ENCODE data around the gene SLC5A6. TPM values are rescaled to one million over a fixed set of nuclear protein-coding genes. Genes with fewer than 3 reads are reported as not detected.

SLC5A6 gene
- total RNA-seq, 1 experiment from 2014 or later, result 15.9 TPM

DNA sequence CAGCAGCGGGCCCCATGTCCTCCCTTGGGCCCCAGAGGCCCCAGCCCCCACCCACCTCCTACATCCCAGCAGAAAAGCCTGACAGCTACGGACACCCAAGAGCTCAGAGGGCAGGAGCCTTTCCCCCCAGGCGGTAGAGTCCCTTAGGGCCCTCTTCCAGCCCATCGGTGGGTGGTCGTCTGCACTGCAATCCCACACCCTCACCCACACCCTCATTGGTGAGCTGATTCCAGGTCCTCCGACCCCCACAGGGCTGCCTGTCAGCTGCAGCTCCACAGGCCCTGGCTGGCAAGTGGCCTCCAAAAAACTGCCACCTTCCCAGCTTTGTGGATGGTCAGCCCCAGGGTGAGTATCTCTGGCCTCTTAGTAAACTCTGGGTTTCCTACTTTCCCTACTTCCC, 52.8 kb downstream of the SLC5A6 start:
- no peak for DNase-seq (ENCODE audit: low read depth)
- in situ Hi-C loops (cut with HindIII; ENCODE audit: low pct_unique_long_range_greater_than_20kb, low sequenced_read_pairs), result no loop called here

DNA sequence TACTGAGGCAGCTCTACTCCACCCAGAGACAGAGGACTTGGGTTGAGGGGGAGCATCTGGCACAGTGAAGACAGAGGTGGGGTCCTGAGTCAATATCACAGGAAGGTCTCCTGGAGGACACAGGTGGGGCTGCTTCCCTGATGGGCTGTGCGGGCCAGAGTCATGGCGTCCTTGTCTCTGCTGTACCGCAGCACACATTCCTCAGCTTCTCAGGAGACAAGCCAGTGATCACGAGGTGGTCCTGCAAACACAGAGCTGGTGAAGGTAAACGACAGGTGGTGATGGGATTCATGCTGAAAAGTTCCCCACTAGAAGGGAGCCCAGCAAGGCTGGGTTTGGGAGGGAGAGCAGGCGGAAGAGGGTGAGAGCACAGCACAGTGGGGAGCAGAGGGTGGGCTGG, 53.6 kb downstream of the SLC5A6 start:
- in situ Hi-C loops (cut with HindIII; ENCODE audit: low pct_unique_long_range_greater_than_20kb, low sequenced_read_pairs), result no loop called here
- no peak for DNase-seq (ENCODE audit: low read depth)

GRCh38 chr2:27155069-27155520, 57.0 kb downstream of the SLC5A6 start:
- in situ Hi-C loops (cut with HindIII; ENCODE audit: low pct_unique_long_range_greater_than_20kb, low sequenced_read_pairs), result no loop called here
- no peak for DNase-seq (ENCODE audit: low read depth)

DNA sequence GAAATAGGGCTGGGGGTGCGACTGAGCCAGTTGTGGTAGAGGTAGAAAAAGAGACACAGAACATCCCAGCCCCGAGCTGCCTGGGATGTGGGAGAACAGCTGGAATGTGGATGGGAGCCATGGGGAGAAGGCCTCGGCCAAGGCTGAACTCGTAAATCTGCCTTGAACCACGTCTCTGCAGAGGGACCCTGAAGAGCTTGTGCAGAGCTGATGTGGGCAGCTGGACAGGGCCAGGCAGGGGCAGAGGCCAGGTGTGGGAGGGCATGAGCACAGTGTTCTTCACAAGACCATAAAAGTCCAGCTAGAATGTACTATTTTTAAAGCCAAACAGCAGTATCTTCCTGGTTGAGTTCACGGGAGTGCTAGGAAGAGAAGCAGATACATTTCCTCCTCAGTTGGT, 57.6 kb downstream of the SLC5A6 start:
- in situ Hi-C loops (cut with HindIII; ENCODE audit: low pct_unique_long_range_greater_than_20kb, low sequenced_read_pairs), result no loop called here
- no peak for DNase-seq (ENCODE audit: low read depth)

DNA sequence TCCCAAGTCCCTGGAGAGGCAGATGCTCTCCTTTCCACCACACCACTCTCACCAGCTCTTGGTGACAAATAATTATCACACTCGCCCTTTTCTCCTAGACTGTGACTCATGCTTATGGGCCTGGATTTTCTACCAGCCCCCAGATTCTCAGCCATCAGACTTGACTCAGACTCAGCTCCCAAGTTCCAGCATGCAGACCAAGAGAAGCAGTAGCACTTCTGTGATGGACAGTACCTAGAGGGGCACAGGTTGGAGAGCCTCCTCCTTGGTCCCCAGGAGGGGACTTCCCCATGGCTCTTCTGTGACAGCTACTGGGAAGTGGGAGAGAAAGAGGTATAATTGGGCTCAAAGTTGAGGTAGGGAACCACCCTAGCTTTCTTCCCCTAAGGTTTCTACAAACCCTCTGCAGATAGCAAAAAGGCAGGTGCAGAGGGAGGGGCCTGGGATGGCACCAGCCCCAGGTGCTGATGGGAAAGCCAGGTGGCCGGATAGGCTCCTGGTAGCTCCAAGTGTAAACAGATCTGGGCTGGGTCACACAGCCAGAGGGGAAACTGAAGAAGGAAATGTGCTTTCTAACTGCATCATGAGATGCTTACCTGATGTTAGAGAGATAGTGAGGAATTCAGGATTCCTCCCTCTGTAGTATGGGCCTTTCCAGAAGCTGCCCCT, 59.1 kb downstream of the SLC5A6 start:
- in situ Hi-C loops (cut with HindIII; ENCODE audit: low pct_unique_long_range_greater_than_20kb, low sequenced_read_pairs), result no loop called here

GRCh38 chr2:27152102-27152795, 59.8 kb downstream of the SLC5A6 start:
- in situ Hi-C loops (cut with HindIII; ENCODE audit: low pct_unique_long_range_greater_than_20kb, low sequenced_read_pairs), result no loop called here
- no peak for DNase-seq (ENCODE audit: low read depth)

More for the DNA sequence above, 59.1 kb downstream of the SLC5A6 start:
- peak; percentile 19 for DNase-seq (ENCODE audit: low read depth)

DNA sequence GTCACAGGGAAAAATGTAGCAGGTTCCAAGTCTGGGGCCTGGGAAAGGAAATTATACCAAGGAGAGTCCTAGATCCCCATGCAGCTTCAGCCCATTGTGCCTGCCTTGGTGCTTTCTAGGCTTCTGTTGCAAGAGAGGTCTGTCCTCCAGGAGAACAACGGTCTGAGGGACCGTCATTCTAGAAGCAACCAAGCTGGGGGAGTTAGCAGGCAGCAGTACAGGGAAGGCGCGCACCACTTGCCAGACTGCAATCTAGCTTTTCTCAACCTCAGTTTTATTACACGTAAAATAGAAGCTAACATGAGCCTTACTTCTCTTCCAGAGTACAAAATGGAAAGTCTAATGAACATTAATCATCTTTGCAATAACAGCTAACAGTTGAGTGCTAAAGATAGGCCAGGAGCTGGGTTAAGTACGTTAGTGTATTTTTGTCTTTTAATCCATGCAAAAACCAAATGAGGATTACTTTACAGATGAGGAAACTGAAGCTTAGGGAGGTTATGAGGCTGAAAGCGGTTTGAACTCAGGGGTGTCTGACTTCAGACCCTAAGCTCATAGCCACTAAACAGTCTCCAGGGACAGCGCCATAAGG, 61.3 kb downstream of the SLC5A6 start:
- in situ Hi-C loops (cut with HindIII; ENCODE audit: low pct_unique_long_range_greater_than_20kb, low sequenced_read_pairs), result no loop called here

More for the DNA sequence above, 61.3 kb downstream of the SLC5A6 start:
- DNase-seq (ENCODE audit: low read depth), result no peak

Other genes with a start within 250 kb of the SLC5A6 start
- 25.9 and 33.5 TPM in 2 replicates for gene MAPRE3, start 241.6 kb downstream of the SLC5A6 start, total RNA-seq (2014; rRNA removed; shearing (Covaris generic); ENCODE audit: low replicate concordance)
- gene TMEM214, start 179.3 kb downstream of the SLC5A6 start, total RNA-seq (2014; rRNA removed; shearing (Covaris generic); ENCODE audit: low replicate concordance), result 104 and 106 TPM in 2 replicates
- 41.8 and 54.5 TPM in 2 replicates for gene AGBL5, start 160.6 kb downstream of the SLC5A6 start, total RNA-seq (2014; rRNA removed; shearing (Covaris generic); ENCODE audit: low replicate concordance)
- gene OST4, start 140.6 kb downstream of the SLC5A6 start, total RNA-seq (2014; rRNA removed; shearing (Covaris generic); ENCODE audit: low replicate concordance), result 676 and 788 TPM in 2 replicates
- gene EMILIN1, start 133.7 kb downstream of the SLC5A6 start, total RNA-seq (2014; rRNA removed; shearing (Covaris generic); ENCODE audit: low replicate concordance), result 0.07 and 0.58 TPM in 2 replicates
- 3.2 and 4.8 TPM in 2 replicates for gene KHK, start 125.5 kb downstream of the SLC5A6 start, total RNA-seq (2014; rRNA removed; shearing (Covaris generic); ENCODE audit: low replicate concordance)
- gene CGREF1, start 93.1 kb downstream of the SLC5A6 start, total RNA-seq (2014; rRNA removed; shearing (Covaris generic); ENCODE audit: low replicate concordance), result 7.1 and 10.3 TPM in 2 replicates
- 0.78 TPM in 1 of 2 replicates, not detected in the other for gene ABHD1, start 88.5 kb downstream of the SLC5A6 start, total RNA-seq (2014; rRNA removed; shearing (Covaris generic); ENCODE audit: low replicate concordance)
- 64.5 and 102 TPM in 2 replicates for gene PREB, start 77.6 kb downstream of the SLC5A6 start, total RNA-seq (2014; rRNA removed; shearing (Covaris generic); ENCODE audit: low replicate concordance)
- gene PRR30, start 72.9 kb downstream of the SLC5A6 start, total RNA-seq (2014; rRNA removed; shearing (Covaris generic); ENCODE audit: low replicate concordance), result not detected in 2 replicates
- gene TCF23, start 63.3 kb downstream of the SLC5A6 start, total RNA-seq (2014; rRNA removed; shearing (Covaris generic); ENCODE audit: low replicate concordance), result not detected in 2 replicates
- gene ATRAID, start 227 bp downstream of the SLC5A6 start, total RNA-seq (2014; rRNA removed; shearing (Covaris generic); ENCODE audit: low replicate concordance), result 284 and 308 TPM in 2 replicates
- gene CAD, start 5.1 kb upstream of the SLC5A6 start, total RNA-seq (2014; rRNA removed; shearing (Covaris generic); ENCODE audit: low replicate concordance), result 34.9 and 37.0 TPM in 2 replicates
- gene SLC30A3, start 50.8 kb upstream of the SLC5A6 start, total RNA-seq (2014; rRNA removed; shearing (Covaris generic); ENCODE audit: low replicate concordance), result not detected in 2 replicates
- not detected in 2 replicates for gene DNAJC5G, start 63.2 kb upstream of the SLC5A6 start, total RNA-seq (2014; rRNA removed; shearing (Covaris generic); ENCODE audit: low replicate concordance)
- gene TRIM54, start 70.2 kb upstream of the SLC5A6 start, total RNA-seq (2014; rRNA removed; shearing (Covaris generic); ENCODE audit: low replicate concordance), result not detected in 2 replicates
- gene UCN, start 96.2 kb upstream of the SLC5A6 start, total RNA-seq (2014; rRNA removed; shearing (Covaris generic); ENCODE audit: low replicate concordance), result 2.2 and 5.3 TPM in 2 replicates
- 76.2 and 94.1 TPM in 2 replicates for gene MPV17, start 110.8 kb upstream of the SLC5A6 start, total RNA-seq (2014; rRNA removed; shearing (Covaris generic); ENCODE audit: low replicate concordance)
- 68.2 and 70.7 TPM in 2 replicates for gene GTF3C2, start 144.5 kb upstream of the SLC5A6 start, total RNA-seq (2014; rRNA removed; shearing (Covaris generic); ENCODE audit: low replicate concordance)
- 23.5 and 43.0 TPM in 2 replicates for gene EIF2B4, start 158.1 kb upstream of the SLC5A6 start, total RNA-seq (2014; rRNA removed; shearing (Covaris generic); ENCODE audit: low replicate concordance)
- gene SNX17, start 158.3 kb upstream of the SLC5A6 start, total RNA-seq (2014; rRNA removed; shearing (Covaris generic); ENCODE audit: low replicate concordance), result 307 and 358 TPM in 2 replicates
- gene ZNF513, start 168.5 kb upstream of the SLC5A6 start, total RNA-seq (2014; rRNA removed; shearing (Covaris generic); ENCODE audit: low replicate concordance), result 12.3 and 19.0 TPM in 2 replicates
- 148 and 186 TPM in 2 replicates for gene PPM1G, start 197.3 kb upstream of the SLC5A6 start, total RNA-seq (2014; rRNA removed; shearing (Covaris generic); ENCODE audit: low replicate concordance)
- gene NRBP1, start 216.4 kb upstream of the SLC5A6 start, total RNA-seq (2014; rRNA removed; shearing (Covaris generic); ENCODE audit: low replicate concordance), result 146 and 150 TPM in 2 replicates
- not detected in 2 replicates for gene KRTCAP3, start 230.1 kb upstream of the SLC5A6 start, total RNA-seq (2014; rRNA removed; shearing (Covaris generic); ENCODE audit: low replicate concordance)